COLO668 (cell line): ENCODE data around the gene AHNAK.
A peak's percentile ranks its signal among the peaks of the same experiment; 100 is the strongest.
"Not testable (repeated sequence)": the region's sequence is repeated elsewhere in the genome, so short reads cannot be mapped to it uniquely, and the experiment has no call there.

Experiments used
- DNase-seq: peaks from one replicate; lab custom pipeline; 2025; ENCODE audit not compliant: unreplicated experiment; lab: John Stamatoyannopoulos, UW

The AHNAK gene

GRCh38 chr11:62572431-62572830, 25.8 kb upstream of the AHNAK start:
- no peak for DNase-seq

GRCh38 chr11:62571493-62571892, 24.9 kb upstream of the AHNAK start:
- DNase-seq: not testable (repeated sequence)

- DNase-seq: not testable (repeated sequence)
Measured at GRCh38 chr11:62570903-62571302, 24.3 kb upstream of the AHNAK start.

- DNase-seq: no peak
Measured at GRCh38 chr11:62569611-62570010, 23.0 kb upstream of the AHNAK start.

GRCh38 chr11:62567018-62567633, 20.5 kb upstream of the AHNAK start:
- no peak for DNase-seq

GRCh38 chr11:62566247-62566646, 19.6 kb upstream of the AHNAK start:
- no peak for DNase-seq

GRCh38 chr11:62565100-62565802, 18.6 kb upstream of the AHNAK start:
- DNase-seq: no peak

GRCh38 chr11:62561677-62562230, 15.1 kb upstream of the AHNAK start:
- DNase-seq: not testable (repeated sequence)

- DNase-seq: peak; percentile 48
Measured at GRCh38 chr11:62560566-62561103, 14.0 kb upstream of the AHNAK start.

GRCh38 chr11:62559626-62560025, 13.0 kb upstream of the AHNAK start:
- not testable (repeated sequence) for DNase-seq

- DNase-seq: no peak
Measured at GRCh38 chr11:62559204-62559603, 12.6 kb upstream of the AHNAK start.

- no peak for DNase-seq
Measured at GRCh38 chr11:62558669-62559068, 12.1 kb upstream of the AHNAK start.

GRCh38 chr11:62556875-62557631, 10.4 kb upstream of the AHNAK start:
- no peak for DNase-seq

GRCh38 chr11:62556108-62556874, 9.7 kb upstream of the AHNAK start:
- peak; percentile 13 for DNase-seq

GRCh38 chr11:62555464-62556107, 9.0 kb upstream of the AHNAK start:
- DNase-seq: no peak

- DNase-seq: no peak
Measured at GRCh38 chr11:62554387-62555167, 8.0 kb upstream of the AHNAK start.

- DNase-seq: no peak
Measured at GRCh38 chr11:62553839-62554361, 7.3 kb upstream of the AHNAK start.

GRCh38 chr11:62553080-62553838, 6.7 kb upstream of the AHNAK start:
- DNase-seq: no peak
